Endodermal cell (in vitro differentiated cells): ENCODE measurements around the gene TBC1D3B. TPM values are rescaled to one million over a fixed set of nuclear protein-coding genes. Genes with fewer than 3 reads are reported as not detected.
A peak's percentile ranks its signal among the peaks of the same experiment; 100 is the strongest.

Experiments used
- DNase-seq: peaks from one replicate; pipeline ENCODE4 v3.0.0-alpha.2; 2017
- H3K27ac ChIP-seq: 2 replicates; pipeline ENCODE4 v1.5.1; 2013; ENCODE audit warnings: mild to moderate bottlenecking, low read depth, low read length, moderate library complexity
- H3K27me3 ChIP-seq: 2 replicates; pipeline ENCODE4 v1.6.1; 2013; ENCODE audit warnings: mild to moderate bottlenecking, low read length, moderate library complexity; ENCODE audit not compliant: insufficient read depth, control insufficient read depth, poor library complexity, severe bottlenecking
- H3K36me3 ChIP-seq: 2 replicates; pipeline ENCODE4 v1.7.0; 2013; ENCODE audit warnings: mild to moderate bottlenecking, low read length, moderate library complexity; ENCODE audit not compliant: control insufficient read depth, insufficient read depth
- H3K4me1 ChIP-seq: one replicate; pipeline ENCODE4 v1.7.0; 2013; ENCODE audit warnings: low read length; ENCODE audit not compliant: control insufficient read depth, insufficient read depth
- H3K4me3 ChIP-seq: 2 replicates; pipeline ENCODE4 v1.5.1; 2013; ENCODE audit warnings: mild to moderate bottlenecking, low read length, moderate library complexity
- H3K9ac ChIP-seq: 2 replicates; pipeline ENCODE4 v1.6.1; 2013; ENCODE audit warnings: mild to moderate bottlenecking, low read length, moderate library complexity; ENCODE audit not compliant: poor library complexity, severe bottlenecking; ENCODE audit errors: extremely low read depth
- H3K9me3 ChIP-seq: 2 replicates; pipeline ENCODE4 v1.6.1; 2013; ENCODE audit warnings: mild to moderate bottlenecking, low read length, moderate library complexity; ENCODE audit not compliant: control insufficient read depth
- H3K27ac Mint-ChIP-seq: 2 replicates; pipeline ENCODE4 v1.8.0; 2020; ENCODE audit warnings: mixed read lengths
- H3K27me3 Mint-ChIP-seq: 2 replicates; pipeline ENCODE4 v1.8.0; 2021; ENCODE audit warnings: mild to moderate bottlenecking, mixed read lengths; ENCODE audit not compliant: insufficient read depth
- H3K36me3 Mint-ChIP-seq: 2 replicates; pipeline ENCODE4 v1.8.0; 2020; ENCODE audit warnings: low read depth, mixed read lengths
- H3K4me1 Mint-ChIP-seq: 2 replicates; pipeline ENCODE4 v1.8.0; 2020; ENCODE audit warnings: mixed read lengths
- H3K4me3 Mint-ChIP-seq: 2 replicates; pipeline ENCODE4 v1.8.0; 2020; ENCODE audit warnings: mild to moderate bottlenecking, moderate library complexity, mixed read lengths
- H3K9me3 Mint-ChIP-seq: 2 replicates; pipeline ENCODE4 v1.8.0; 2020; ENCODE audit warnings: mild to moderate bottlenecking, mixed read lengths
- WGBS, 2 experiments: methylation state at CpG; one replicate each; pipeline versions ENCODE4 v1.1.5 to v1.1.7; 2013; ENCODE audit warnings: missing lambda C conversion rate in 2 of 2, mixed read lengths in 1 of 2; ENCODE audit not compliant: insufficient coverage in 1 of 2, insufficient read length in 1 of 2; 5-methylcytosine and 5-hydroxymethylcytosine counted together
- total RNA-seq, 2 donors: library from RNA; stranded (reverse); fragmentation: NEBNext Ultra II Directional in 1 of 2; extraction: Animal tissue kit (Norgen Biotek cat#: 25700) in 1 of 2; gene quantifications; 2 replicates in 1 of 2; 3 replicates in 1 of 2; pipeline ENCODE4 v1.2.1, GENCODE V29; 2021
- TF ChIP-seq, protein P1 (sequence below): fragments of 200-600 bp; sonication (generic); conservative IDR thresholded peaks from 2 replicates; pipeline ENCODE4 v1.5.0; 2021; ENCODE audit warnings: antibody characterized with exemption, mild to moderate bottlenecking

The TBC1D3B gene
- total RNA-seq, 2 donors from 2014 or later: 13.1 to 18.4 TPM

GRCh38 chr17:36142235-36142634, 34.2 kb downstream of the TBC1D3B start:
- TF ChIP-seq, protein P1, sequence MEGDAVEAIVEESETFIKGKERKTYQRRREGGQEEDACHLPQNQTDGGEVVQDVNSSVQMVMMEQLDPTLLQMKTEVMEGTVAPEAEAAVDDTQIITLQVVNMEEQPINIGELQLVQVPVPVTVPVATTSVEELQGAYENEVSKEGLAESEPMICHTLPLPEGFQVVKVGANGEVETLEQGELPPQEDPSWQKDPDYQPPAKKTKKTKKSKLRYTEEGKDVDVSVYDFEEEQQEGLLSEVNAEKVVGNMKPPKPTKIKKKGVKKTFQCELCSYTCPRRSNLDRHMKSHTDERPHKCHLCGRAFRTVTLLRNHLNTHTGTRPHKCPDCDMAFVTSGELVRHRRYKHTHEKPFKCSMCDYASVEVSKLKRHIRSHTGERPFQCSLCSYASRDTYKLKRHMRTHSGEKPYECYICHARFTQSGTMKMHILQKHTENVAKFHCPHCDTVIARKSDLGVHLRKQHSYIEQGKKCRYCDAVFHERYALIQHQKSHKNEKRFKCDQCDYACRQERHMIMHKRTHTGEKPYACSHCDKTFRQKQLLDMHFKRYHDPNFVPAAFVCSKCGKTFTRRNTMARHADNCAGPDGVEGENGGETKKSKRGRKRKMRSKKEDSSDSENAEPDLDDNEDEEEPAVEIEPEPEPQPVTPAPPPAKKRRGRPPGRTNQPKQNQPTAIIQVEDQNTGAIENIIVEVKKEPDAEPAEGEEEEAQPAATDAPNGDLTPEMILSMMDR: no peak
- H3K4me3 Mint-ChIP-seq: no peak overlapping the region
- Histone ChIP-seq H3K27ac (no peak overlapping the region), H3K4me1 (no peaks in the 10 kb centered on the region), H3K4me3 (no peak overlapping the region), H3K9ac (no peak overlapping the region), H3K9me3 (no peaks in the 10 kb centered on the region), H3K27me3 (no peaks in the 10 kb centered on the region), H3K36me3 (no peaks in the 10 kb centered on the region)
- H3K27me3 Mint-ChIP-seq: peaks cover 8% of the 10 kb centered on the region
- no peaks in the 10 kb centered on the region for H3K9me3 Mint-ChIP-seq
- peaks cover 3% of the 10 kb centered on the region for H3K4me1 Mint-ChIP-seq
- DNase-seq: peak; percentile 10
- H3K36me3 Mint-ChIP-seq: no peaks in the 10 kb centered on the region
- no peak overlapping the region for H3K27ac Mint-ChIP-seq

DNA sequence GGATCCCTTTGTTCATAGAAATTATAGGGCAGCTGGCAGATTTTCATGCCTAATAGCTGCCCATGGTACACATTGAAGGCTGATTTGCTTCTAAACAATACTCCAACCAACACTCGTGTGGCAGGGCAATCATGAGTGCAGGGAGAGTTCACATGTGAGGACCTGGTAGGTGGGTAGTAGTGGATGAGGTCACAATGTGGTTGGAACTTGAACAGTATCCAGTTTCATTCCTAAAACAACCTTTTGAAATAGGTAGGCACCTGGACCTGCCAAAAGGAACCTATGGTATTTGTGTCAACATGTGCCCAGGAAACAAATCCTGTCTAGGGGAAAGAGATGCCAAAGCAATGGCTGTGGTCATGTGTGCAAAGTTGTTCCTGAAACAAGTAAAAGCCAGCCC, 40.0 kb downstream of the TBC1D3B start:
- Mint-ChIP-seq H3K4me3 (no peak overlapping the region), H3K27ac (no peak overlapping the region), H3K9me3 (no peaks in the 10 kb centered on the region), H3K36me3 (no peaks in the 10 kb centered on the region), H3K27me3 (peaks cover 1% of the 10 kb centered on the region), H3K4me1 (peaks cover 17% of the 10 kb centered on the region)
- no peaks in the 10 kb centered on the region for H3K4me1 ChIP-seq
- no peak overlapping the region for H3K9ac ChIP-seq
- 100% methylated on average over 1 of the region's 1 CpG; no CpG with 5 or more reads in 1 of the 2 experiments for WGBS, 2 experiments
- TF ChIP-seq, protein P1: no peak
- no peaks in the 10 kb centered on the region for H3K27me3 ChIP-seq
- no peak overlapping the region for H3K4me3 ChIP-seq
- no peak overlapping the region for H3K27ac ChIP-seq
- no peaks in the 10 kb centered on the region for H3K36me3 ChIP-seq
- DNase-seq: no peak
- no peaks in the 10 kb centered on the region for H3K9me3 ChIP-seq

DNA sequence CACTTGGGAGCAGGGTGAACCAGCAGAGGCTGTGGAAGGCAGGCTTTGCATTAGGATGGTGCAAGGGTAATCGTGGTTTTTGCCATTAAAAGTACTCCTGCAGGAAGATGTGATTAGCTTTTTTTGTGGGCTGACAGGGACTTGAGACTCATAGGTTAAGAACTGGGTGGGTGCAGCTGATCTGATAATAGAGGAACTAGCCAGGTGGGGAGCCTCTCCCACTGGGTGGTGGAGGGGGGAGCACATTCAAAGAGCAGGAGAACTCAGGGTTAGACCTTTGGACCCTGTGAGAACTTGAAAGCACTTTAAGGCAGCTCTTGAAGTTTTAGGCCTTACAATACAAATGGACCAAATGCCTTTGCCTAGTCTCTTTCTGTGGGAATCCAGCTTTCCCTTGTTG, 40.4 kb downstream of the TBC1D3B start:
- WGBS, 2 experiments: 89 to 100% methylated on average over 1 of the region's 1 CpG

More for the DNA sequence above, 40.4 kb downstream of the TBC1D3B start:
- Histone ChIP-seq H3K4me3 (no peak overlapping the region), H3K27me3 (no peaks in the 10 kb centered on the region), H3K27ac (no peak overlapping the region), H3K36me3 (no peaks in the 10 kb centered on the region), H3K9ac (no peak overlapping the region), H3K9me3 (no peaks in the 10 kb centered on the region), H3K4me1 (no peaks in the 10 kb centered on the region)
- H3K27ac Mint-ChIP-seq: no peak overlapping the region
- no peaks in the 10 kb centered on the region for H3K36me3 Mint-ChIP-seq
- H3K4me1 Mint-ChIP-seq: peaks cover 17% of the 10 kb centered on the region
- peaks cover 1% of the 10 kb centered on the region for H3K27me3 Mint-ChIP-seq
- no peaks in the 10 kb centered on the region for H3K9me3 Mint-ChIP-seq
- no peak overlapping the region for H3K4me3 Mint-ChIP-seq
- no peak for DNase-seq
- TF ChIP-seq, protein P1: no peak
